Activated T-cell treated with anti-CD3 and anti-CD28 coated beads, Interleukin-2, amount 50 U/mL, for 24 hours (primary cell): ENCODE data around the gene GRPEL2.
"Not testable (repeated sequence)": the region's sequence is repeated elsewhere in the genome, so short reads cannot be mapped to it uniquely, and the experiment has no call there.

Experiments used
- DNase-seq: peaks from one replicate; pipeline ENCODE4 v3.0.0-alpha.2; 2020
- H3K27ac Mint-ChIP-seq: 2 replicates; pipeline ENCODE4 v1.8.0; 2020; ENCODE audit warnings: mild to moderate bottlenecking, mixed read lengths
- H3K27me3 Mint-ChIP-seq: 2 replicates; pipeline ENCODE4 v1.8.0; 2020; ENCODE audit warnings: mixed read lengths
- H3K36me3 Mint-ChIP-seq: 2 replicates; pipeline ENCODE4 v1.8.0; 2020; ENCODE audit warnings: low read depth, mixed read lengths
- H3K4me1 Mint-ChIP-seq: 2 replicates; pipeline ENCODE4 v1.8.0; 2020; ENCODE audit warnings: low read depth, mixed read lengths
- H3K4me3 Mint-ChIP-seq: 2 replicates; pipeline ENCODE4 v1.8.0; 2020; ENCODE audit warnings: mild to moderate bottlenecking, moderate library complexity, mixed read lengths
- H3K9me3 Mint-ChIP-seq: 2 replicates; pipeline ENCODE4 v1.8.0; 2020; ENCODE audit warnings: mixed read lengths

Gene GRPEL2

GRCh38 chr5:149386166-149386565 lies 40.9 kb downstream of the GRPEL2 start:
- Mint-ChIP-seq H3K4me1 (peaks cover 4% of the 10 kb centered on the region), H3K36me3 (no peaks in the 10 kb centered on the region), H3K4me3 (no peak overlapping the region), H3K27me3 (peaks cover 2% of the 10 kb centered on the region), H3K27ac (no peak overlapping the region), H3K9me3 (no peaks in the 10 kb centered on the region)
- DNase-seq, result no peak

GRCh38 chr5:149387081-149387631 lies 41.9 kb downstream of the GRPEL2 start:
- no peaks in the 10 kb centered on the region for H3K27me3 Mint-ChIP-seq
- H3K9me3 Mint-ChIP-seq, result no peaks in the 10 kb centered on the region
- no peak for DNase-seq
- no peaks in the 10 kb centered on the region for H3K4me1 Mint-ChIP-seq
- no peak overlapping the region for H3K27ac Mint-ChIP-seq
- H3K36me3 Mint-ChIP-seq, result no peaks in the 10 kb centered on the region
- H3K4me3 Mint-ChIP-seq, result no peak overlapping the region

- Mint-ChIP-seq H3K36me3 (no peaks in the 10 kb centered on the region), H3K4me3 (no peak overlapping the region), H3K4me1 (no peaks in the 10 kb centered on the region), H3K27me3 (no peaks in the 10 kb centered on the region), H3K9me3 (no peaks in the 10 kb centered on the region), H3K27ac (no peak overlapping the region)
- no peak for DNase-seq
Measured at GRCh38 chr5:149387982-149388381, 42.7 kb downstream of the GRPEL2 start.

- H3K4me1 Mint-ChIP-seq, result no peaks in the 10 kb centered on the region
- DNase-seq, result no peak
- H3K36me3 Mint-ChIP-seq, result no peaks in the 10 kb centered on the region
- no peaks in the 10 kb centered on the region for H3K9me3 Mint-ChIP-seq
- no peaks in the 10 kb centered on the region for H3K27me3 Mint-ChIP-seq
- no peak overlapping the region for H3K4me3 Mint-ChIP-seq
- no peak overlapping the region for H3K27ac Mint-ChIP-seq
Measured at GRCh38 chr5:149388498-149389190, 43.3 kb downstream of the GRPEL2 start.

GRCh38 chr5:149389552-149390495 lies 44.5 kb downstream of the GRPEL2 start:
- H3K4me3 Mint-ChIP-seq, result no peak overlapping the region
- no peaks in the 10 kb centered on the region for H3K4me1 Mint-ChIP-seq
- no peaks in the 10 kb centered on the region for H3K36me3 Mint-ChIP-seq
- no peak for DNase-seq
- no peaks in the 10 kb centered on the region for H3K9me3 Mint-ChIP-seq
- H3K27ac Mint-ChIP-seq, result no peak overlapping the region
- no peaks in the 10 kb centered on the region for H3K27me3 Mint-ChIP-seq

GRCh38 chr5:149391076-149391475 lies 45.8 kb downstream of the GRPEL2 start:
- DNase-seq, H3K27me3 Mint-ChIP-seq, H3K9me3 Mint-ChIP-seq, H3K36me3 Mint-ChIP-seq, H3K4me1 Mint-ChIP-seq, H3K4me3 Mint-ChIP-seq, H3K27ac Mint-ChIP-seq: not testable (repeated sequence)

- H3K4me3 Mint-ChIP-seq, result no peak overlapping the region
- no peak overlapping the region for H3K27ac Mint-ChIP-seq
- no peaks in the 10 kb centered on the region for H3K27me3 Mint-ChIP-seq
- no peaks in the 10 kb centered on the region for H3K9me3 Mint-ChIP-seq
- no peak for DNase-seq
- no peaks in the 10 kb centered on the region for H3K4me1 Mint-ChIP-seq
- no peaks in the 10 kb centered on the region for H3K36me3 Mint-ChIP-seq
Measured at GRCh38 chr5:149391524-149391923, 46.2 kb downstream of the GRPEL2 start.

- H3K4me3 Mint-ChIP-seq, result no peak overlapping the region
- DNase-seq, result no peak
- H3K27me3 Mint-ChIP-seq, result no peaks in the 10 kb centered on the region
- no peaks in the 10 kb centered on the region for H3K4me1 Mint-ChIP-seq
- H3K9me3 Mint-ChIP-seq, result no peaks in the 10 kb centered on the region
- H3K27ac Mint-ChIP-seq, result no peak overlapping the region
- H3K36me3 Mint-ChIP-seq, result no peaks in the 10 kb centered on the region
Measured at GRCh38 chr5:149392718-149393117, 47.4 kb downstream of the GRPEL2 start.

GRCh38 chr5:149394996-149395395 lies 49.7 kb downstream of the GRPEL2 start:
- not testable (repeated sequence) for H3K9me3 Mint-ChIP-seq, H3K4me3 Mint-ChIP-seq, H3K27ac Mint-ChIP-seq, H3K4me1 Mint-ChIP-seq, H3K36me3 Mint-ChIP-seq, DNase-seq, H3K27me3 Mint-ChIP-seq

- no peak overlapping the region for H3K27ac Mint-ChIP-seq
- H3K4me3 Mint-ChIP-seq, result no peak overlapping the region
- no peaks in the 10 kb centered on the region for H3K9me3 Mint-ChIP-seq
- no peaks in the 10 kb centered on the region for H3K4me1 Mint-ChIP-seq
- DNase-seq, result no peak
- H3K36me3 Mint-ChIP-seq, result no peaks in the 10 kb centered on the region
- H3K27me3 Mint-ChIP-seq, result peaks cover 3% of the 10 kb centered on the region
Measured at GRCh38 chr5:149397530-149397929, 52.2 kb downstream of the GRPEL2 start.

GRCh38 chr5:149398747-149399266 lies 53.5 kb downstream of the GRPEL2 start:
- H3K4me1 Mint-ChIP-seq, H3K9me3 Mint-ChIP-seq, H3K27ac Mint-ChIP-seq, H3K36me3 Mint-ChIP-seq, DNase-seq, H3K27me3 Mint-ChIP-seq, H3K4me3 Mint-ChIP-seq: not testable (repeated sequence)

GRCh38 chr5:149399775-149400174 lies 54.5 kb downstream of the GRPEL2 start:
- Mint-ChIP-seq H3K4me1 (no peaks in the 10 kb centered on the region), H3K27me3 (peaks cover 3% of the 10 kb centered on the region), H3K4me3 (no peak overlapping the region), H3K9me3 (no peaks in the 10 kb centered on the region), H3K27ac (no peak overlapping the region), H3K36me3 (no peaks in the 10 kb centered on the region)
- no peak for DNase-seq

- Mint-ChIP-seq H3K4me3 (no peak overlapping the region), H3K36me3 (no peaks in the 10 kb centered on the region), H3K27me3 (peaks cover 3% of the 10 kb centered on the region), H3K9me3 (no peaks in the 10 kb centered on the region), H3K27ac (no peak overlapping the region), H3K4me1 (no peaks in the 10 kb centered on the region)
- DNase-seq, result no peak
Measured at GRCh38 chr5:149400304-149400703, 55.0 kb downstream of the GRPEL2 start.

GRCh38 chr5:149401051-149401450 lies 55.8 kb downstream of the GRPEL2 start:
- Mint-ChIP-seq H3K36me3 (no peaks in the 10 kb centered on the region), H3K27ac (no peak overlapping the region), H3K9me3 (no peaks in the 10 kb centered on the region), H3K4me3 (no peak overlapping the region), H3K4me1 (no peaks in the 10 kb centered on the region), H3K27me3 (peaks cover 3% of the 10 kb centered on the region)
- no peak for DNase-seq

- no peaks in the 10 kb centered on the region for H3K36me3 Mint-ChIP-seq
- no peak overlapping the region for H3K4me3 Mint-ChIP-seq
- H3K9me3 Mint-ChIP-seq, result no peaks in the 10 kb centered on the region
- no peak overlapping the region for H3K27ac Mint-ChIP-seq
- H3K4me1 Mint-ChIP-seq, result no peaks in the 10 kb centered on the region
- no peak for DNase-seq
- peaks cover 3% of the 10 kb centered on the region for H3K27me3 Mint-ChIP-seq
Measured at GRCh38 chr5:149402291-149402690, 57.0 kb downstream of the GRPEL2 start.
